ENCODE measurements around the gene FYN.

DNA sequence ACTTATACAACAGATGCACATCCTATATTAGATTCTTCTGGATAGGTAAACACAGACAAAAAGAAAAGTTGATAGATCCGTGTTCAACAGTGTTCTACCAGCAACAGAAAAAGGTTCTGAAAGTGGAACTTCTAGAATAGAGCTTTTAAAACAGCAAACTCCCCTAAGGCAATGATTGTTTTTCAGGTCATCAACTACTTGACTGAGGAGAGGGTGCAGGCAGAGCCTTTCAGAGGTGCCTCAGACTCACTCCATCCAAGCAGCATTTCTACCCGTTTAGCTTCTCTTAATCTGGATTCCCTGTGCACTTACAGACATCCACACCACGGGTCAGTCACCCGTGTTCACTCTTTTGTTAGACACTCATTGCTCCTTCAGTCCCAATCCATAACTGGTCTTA is 28.9 kb downstream of the FYN start:
- TF ChIP-seq, protein P1, sequence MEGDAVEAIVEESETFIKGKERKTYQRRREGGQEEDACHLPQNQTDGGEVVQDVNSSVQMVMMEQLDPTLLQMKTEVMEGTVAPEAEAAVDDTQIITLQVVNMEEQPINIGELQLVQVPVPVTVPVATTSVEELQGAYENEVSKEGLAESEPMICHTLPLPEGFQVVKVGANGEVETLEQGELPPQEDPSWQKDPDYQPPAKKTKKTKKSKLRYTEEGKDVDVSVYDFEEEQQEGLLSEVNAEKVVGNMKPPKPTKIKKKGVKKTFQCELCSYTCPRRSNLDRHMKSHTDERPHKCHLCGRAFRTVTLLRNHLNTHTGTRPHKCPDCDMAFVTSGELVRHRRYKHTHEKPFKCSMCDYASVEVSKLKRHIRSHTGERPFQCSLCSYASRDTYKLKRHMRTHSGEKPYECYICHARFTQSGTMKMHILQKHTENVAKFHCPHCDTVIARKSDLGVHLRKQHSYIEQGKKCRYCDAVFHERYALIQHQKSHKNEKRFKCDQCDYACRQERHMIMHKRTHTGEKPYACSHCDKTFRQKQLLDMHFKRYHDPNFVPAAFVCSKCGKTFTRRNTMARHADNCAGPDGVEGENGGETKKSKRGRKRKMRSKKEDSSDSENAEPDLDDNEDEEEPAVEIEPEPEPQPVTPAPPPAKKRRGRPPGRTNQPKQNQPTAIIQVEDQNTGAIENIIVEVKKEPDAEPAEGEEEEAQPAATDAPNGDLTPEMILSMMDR (IDR thresholded peaks at IDR 0.05; ENCODE audit: low read depth, low read length, poor library complexity, severe bottlenecking): no peak
- TF ChIP-seq EZH2phosphoT487 (IDR thresholded peaks at IDR 0.05; ENCODE audit: borderline replicate concordance, low read length): no peak

Measured in DOHH2 (cell line).